CD4-positive, alpha-beta T cell (primary cell): ENCODE measurements around the gene PKD2L1. TPM values are rescaled to one million over a fixed set of nuclear protein-coding genes. Genes with fewer than 3 reads are reported as not detected.
A peak's percentile ranks its signal among the peaks of the same experiment; 100 is the strongest.

Experiments used
- ATAC-seq: fragments of 200-7000 bp; cut with Tn5 transposase; one replicate; pipeline ENCODE4 v1.10.0; 2022; ENCODE audit warnings: mild to moderate bottlenecking; ENCODE audit not compliant: poor library complexity
- CTCF ChIA-PET: fragments of 350-600 bp; sonication (Branson Sonifier 250); formaldehyde crosslinking; loops from one replicate; lab custom pipeline; 2021; ENCODE audit warnings: antibody characterized with exemption, inconsistent platforms; lab: Charles Lee
- POLR2A ChIA-PET: fragments of 350-600 bp; sonication (Branson Sonifier 250); formaldehyde crosslinking; loops from one replicate; lab custom pipeline; 2021; ENCODE audit warnings: antibody characterized with exemption, inconsistent platforms; lab: Charles Lee
- DNase-seq, 14 experiments: peaks; one replicate each; pipeline ENCODE4 v3.0.0-alpha.2; 2013 to 2020; ENCODE audit warnings: mixed read lengths in 2 of 14
- H3K27ac ChIP-seq, 2 donors: one replicate each; pipeline versions ENCODE4 v1.5.1 to v1.7.0; 2013; ENCODE audit warnings: low read length in 2 of 2, low read depth in 1 of 2, mild to moderate bottlenecking in 1 of 2
- H3K27me3 ChIP-seq, 2 experiments: 1 replicate in 1 of 2; 2 replicates in 1 of 2; pipeline versions ENCODE4 v1.6.1 to v1.7.0; 2013; ENCODE audit warnings: low read length in 2 of 2, control low read depth in 1 of 2, mild to moderate bottlenecking in 1 of 2, moderate library complexity in 1 of 2; ENCODE audit not compliant: insufficient read depth in 2 of 2, control insufficient read depth in 1 of 2
- H3K36me3 ChIP-seq: one replicate; pipeline ENCODE4 v1.6.1; 2013; ENCODE audit warnings: low read length, control low read depth; ENCODE audit not compliant: insufficient read depth
- H3K4me1 ChIP-seq: one replicate; pipeline ENCODE4 v1.6.1; 2013; ENCODE audit warnings: low read length, control low read depth; ENCODE audit not compliant: insufficient read depth
- H3K4me3 ChIP-seq: one replicate; pipeline ENCODE4 v1.5.1; 2013; ENCODE audit warnings: mild to moderate bottlenecking, low read length, moderate library complexity
- H3K9me3 ChIP-seq, 2 experiments: 1 replicate in 1 of 2; 2 replicates in 1 of 2; pipeline versions ENCODE4 v1.6.1 to v1.7.0; 2013; ENCODE audit warnings: low read length in 2 of 2, mild to moderate bottlenecking in 2 of 2, control low read depth in 1 of 2, moderate library complexity in 1 of 2; ENCODE audit not compliant: control insufficient read depth in 1 of 2, insufficient read depth in 1 of 2
- H3K27ac Mint-ChIP-seq: one replicate; pipeline ENCODE4 v1.8.0; 2020; ENCODE audit warnings: mixed read lengths
- H3K27me3 Mint-ChIP-seq: one replicate; pipeline ENCODE4 v1.8.0; 2021; ENCODE audit warnings: mixed read lengths
- H3K36me3 Mint-ChIP-seq: one replicate; pipeline ENCODE4 v1.8.0; 2021; ENCODE audit warnings: low read depth, mixed read lengths
- H3K4me1 Mint-ChIP-seq: one replicate; pipeline ENCODE4 v1.8.0; 2021; ENCODE audit warnings: low read depth, mixed read lengths
- H3K4me3 Mint-ChIP-seq: one replicate; pipeline ENCODE4 v1.8.0; 2020; ENCODE audit warnings: mild to moderate bottlenecking, mixed read lengths
- H3K9me3 Mint-ChIP-seq: one replicate; pipeline ENCODE4 v1.8.0; 2020; ENCODE audit warnings: mixed read lengths
- CTCF ChIP-seq: fragments of 200-600 bp; IDR thresholded peaks from one replicate; pipeline ENCODE4 v1.8.0; 2022; ENCODE audit warnings: antibody characterized with exemption, mild to moderate bottlenecking
- intact Hi-C, 2 experiments: fragments of 100-400 bp; cut with DNase I in 1 of 2; cut with micrococcal nuclease in 1 of 2; formaldehyde crosslinking; loops; one replicate each; pipeline versions ENCODE4 v1.15.1 to v1.9.0; 2023 to 2025; cut with DNase I, micrococcal nuclease
- total RNA-seq, 174 experiments: library from RNA in 2 of 174; stranded (reverse) in 2 of 174; gene quantifications; one replicate each; pipeline ENCODE4 v1.2.3 and lab custom pipeline; 2021 to 2026

PKD2L1 gene
- total RNA-seq, 2 experiments from 2014 or later = not detected

DNA sequence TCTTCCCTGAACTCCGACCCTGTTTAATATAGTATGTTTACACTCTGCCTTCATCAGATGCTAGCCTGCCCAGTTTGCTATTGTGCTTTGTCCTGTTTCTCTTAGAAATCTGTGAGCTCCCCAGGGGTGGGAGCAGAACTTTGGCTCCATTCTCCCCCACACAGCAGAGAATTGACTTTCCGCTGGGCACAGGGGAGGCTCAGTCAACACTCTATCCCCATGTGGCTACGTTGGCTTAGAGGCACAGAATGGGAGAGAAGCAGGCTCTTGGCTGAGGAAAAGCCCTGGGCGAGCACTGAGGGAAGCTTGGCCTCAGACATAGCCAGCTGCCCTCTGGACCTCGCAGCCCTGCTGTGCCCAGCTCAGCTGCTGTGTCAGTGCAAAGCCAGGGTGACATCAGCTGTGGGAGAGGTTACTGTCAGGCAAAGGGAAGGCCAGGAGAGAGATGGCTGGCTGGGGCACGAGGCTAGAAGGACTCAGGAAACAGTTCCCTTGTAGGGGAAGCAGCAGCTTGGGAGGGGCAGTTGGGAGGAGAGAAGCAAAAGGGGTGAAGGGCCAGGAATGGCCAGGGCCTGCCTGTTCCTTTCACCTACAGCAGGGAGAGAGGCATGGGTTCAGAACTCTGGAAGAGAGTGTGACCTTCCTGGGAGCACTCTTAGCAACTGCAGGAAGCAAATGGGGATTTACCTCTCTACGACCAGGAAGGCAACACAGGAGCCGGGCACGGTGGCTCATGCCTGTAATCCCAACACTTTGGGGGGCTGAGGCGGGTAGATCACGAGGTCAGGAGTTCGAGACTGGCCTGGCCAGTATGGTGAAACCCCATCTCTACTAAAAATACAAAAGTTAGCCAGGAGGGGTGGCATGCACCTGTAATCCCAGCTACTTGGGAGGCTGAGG lies 11.2 kb upstream of the PKD2L1 start:
- DNase-seq (no peak), ATAC-seq (no peak)
- intact Hi-C loops = no loop called here
- no peaks in the 10 kb centered on the region for H3K36me3 Mint-ChIP-seq
- peaks cover 4% of the 10 kb centered on the region for H3K27me3 Mint-ChIP-seq
- H3K4me3 Mint-ChIP-seq = no peak overlapping the region
- no peaks in the 10 kb centered on the region for H3K9me3 ChIP-seq
- H3K4me1 Mint-ChIP-seq = no peaks in the 10 kb centered on the region
- no peaks in the 10 kb centered on the region for H3K9me3 Mint-ChIP-seq
- no peak for TF ChIP-seq CTCF
- H3K4me1 ChIP-seq = peaks cover 5% of the 10 kb centered on the region
- H3K27me3 ChIP-seq = no peaks in the 10 kb centered on the region
- ChIA-PET CTCF (interaction anchor here (1.2 kb wide), 1 partner anchor 92 kb away, joined by 3 read pairs; no protein-coding TSS in a partner anchor), POLR2A (no interaction called here)
- no peak overlapping the region for H3K27ac ChIP-seq
- H3K4me3 ChIP-seq = no peak overlapping the region
- no peaks in the 10 kb centered on the region for H3K36me3 ChIP-seq
- H3K27ac Mint-ChIP-seq = no peak overlapping the region

DNA sequence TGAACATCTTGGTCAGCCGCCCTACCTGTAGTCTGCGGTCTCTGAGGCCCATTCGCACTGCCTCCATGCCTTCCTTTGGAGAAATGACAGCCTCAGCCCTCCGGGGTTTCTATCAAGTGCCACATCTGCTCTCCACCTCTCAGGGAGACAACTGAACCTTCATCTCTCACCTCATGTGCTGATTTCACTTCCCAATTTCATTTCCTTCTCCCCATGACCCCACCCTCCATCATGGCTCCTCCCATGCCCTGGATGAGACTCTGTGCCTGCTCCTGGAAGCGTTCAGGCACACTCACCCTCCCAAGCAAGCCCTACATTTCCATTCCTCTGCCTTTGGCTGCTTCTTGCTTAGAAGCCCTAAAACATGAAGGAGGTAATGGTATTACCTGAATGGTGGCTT lies 9.2 kb upstream of the PKD2L1 start:
- TF ChIP-seq CTCF = no peak
- no peak overlapping the region for H3K4me3 ChIP-seq
- Mint-ChIP-seq H3K4me1 (no peaks in the 10 kb centered on the region), H3K27me3 (peaks cover 4% of the 10 kb centered on the region), H3K9me3 (no peaks in the 10 kb centered on the region), H3K27ac (no peak overlapping the region), H3K4me3 (no peak overlapping the region), H3K36me3 (no peaks in the 10 kb centered on the region)
- no peaks in the 10 kb centered on the region for H3K4me1 ChIP-seq
- no peaks in the 10 kb centered on the region for H3K27me3 ChIP-seq
- no peaks in the 10 kb centered on the region for H3K36me3 ChIP-seq
- ChIA-PET CTCF (interaction anchor here (0.6 to 2.1 kb wide), 7 partner anchors 9 to 920 kb away, joined by 3 to 10 read pairs (median 4); no protein-coding TSS in a partner anchor), POLR2A (no interaction called here)
- DNase-seq (peak in 3 of 14 experiments; percentile 5 to 42 (median 39)), ATAC-seq (no peak)
- H3K27ac ChIP-seq = no peak overlapping the region
- H3K9me3 ChIP-seq = no peaks in the 10 kb centered on the region
- intact Hi-C loops = loop anchor here in 1 of 2 experiments (2.0 kb wide), 1 partner anchor 170 kb away; no protein-coding TSS in a partner anchor

DNA sequence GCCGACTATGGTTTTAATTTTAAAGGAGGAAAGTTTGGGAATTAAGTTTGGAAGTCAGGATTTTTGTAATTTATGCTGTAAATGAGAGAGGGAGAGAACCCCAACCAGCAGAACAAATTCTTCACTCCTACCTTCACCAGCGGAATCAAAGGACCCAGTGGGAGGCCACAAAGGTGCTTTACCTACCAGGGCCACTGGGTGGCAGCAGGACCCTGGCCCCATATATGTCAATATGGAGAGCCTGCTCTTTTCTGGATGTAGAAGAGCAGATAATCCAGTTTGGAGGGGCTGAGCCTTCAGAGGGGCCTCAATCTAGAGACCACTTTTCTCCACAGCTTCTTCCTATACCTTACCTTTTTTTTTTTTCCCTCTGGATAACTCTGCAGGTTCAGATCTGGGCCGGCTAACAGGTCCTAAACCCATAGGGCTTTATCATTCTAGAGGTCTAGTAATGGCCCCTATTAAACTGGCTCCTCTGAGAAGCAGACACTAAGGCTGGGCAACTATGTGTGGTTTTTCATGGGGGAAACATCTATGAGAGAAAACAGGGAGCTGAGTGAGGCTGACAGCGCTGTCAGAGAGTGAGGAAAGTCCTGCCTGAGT lies 8.5 kb upstream of the PKD2L1 start:
- H3K36me3 Mint-ChIP-seq = no peaks in the 10 kb centered on the region
- no peaks in the 10 kb centered on the region for H3K4me1 Mint-ChIP-seq
- no peaks in the 10 kb centered on the region for H3K27me3 ChIP-seq
- peak; percentile 87 for TF ChIP-seq CTCF
- H3K4me3 Mint-ChIP-seq = no peak overlapping the region
- no peaks in the 10 kb centered on the region for H3K36me3 ChIP-seq
- H3K4me3 ChIP-seq = no peak overlapping the region
- intact Hi-C loops = loop anchor here (1.0 to 2.0 kb wide), 3 partner anchors 95 to 170 kb away; no protein-coding TSS in a partner anchor
- H3K27ac Mint-ChIP-seq = no peak overlapping the region
- no peaks in the 10 kb centered on the region for H3K9me3 ChIP-seq
- no peak overlapping the region for H3K27ac ChIP-seq
- ATAC-seq (peak; percentile 94), DNase-seq (peak; percentile 66 to 85 (median 76))
- CTCF ChIA-PET = interaction anchor here (0.8 to 2.1 kb wide), 7 partner anchors 9 to 180 kb away, joined by 3 to 10 read pairs (median 4); no protein-coding TSS in a partner anchor
- POLR2A ChIA-PET = interaction anchor here (0.6 to 1.2 kb wide), 2 partner anchors 95 to 173 kb away, joined by 3 read pairs; no protein-coding TSS in a partner anchor
- no peaks in the 10 kb centered on the region for H3K9me3 Mint-ChIP-seq
- no peaks in the 10 kb centered on the region for H3K4me1 ChIP-seq
- peaks cover 4% of the 10 kb centered on the region for H3K27me3 Mint-ChIP-seq
